ENCODE data around the gene PLCL1.

DNA sequence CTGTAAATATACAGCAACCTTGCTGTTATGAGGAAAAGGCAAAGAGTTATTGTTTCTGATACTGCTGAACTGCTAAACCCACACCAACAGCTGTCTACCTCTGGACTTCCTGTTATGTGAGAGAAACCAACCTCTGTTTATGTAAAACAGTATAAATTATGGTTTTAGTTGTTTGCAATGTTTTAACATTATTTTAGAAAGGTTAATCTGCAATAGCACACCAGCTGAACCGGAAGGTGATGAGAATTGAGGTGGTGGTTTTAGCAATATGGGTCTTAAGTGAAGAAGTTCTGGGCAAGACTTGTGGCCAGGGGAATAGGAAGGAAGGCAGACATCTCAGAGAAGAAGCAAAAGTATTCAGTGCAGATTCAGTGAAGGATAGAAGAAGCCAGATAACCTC lies 237.8 kb downstream of the PLCL1 start:
- TF ChIP-seq, protein P1, sequence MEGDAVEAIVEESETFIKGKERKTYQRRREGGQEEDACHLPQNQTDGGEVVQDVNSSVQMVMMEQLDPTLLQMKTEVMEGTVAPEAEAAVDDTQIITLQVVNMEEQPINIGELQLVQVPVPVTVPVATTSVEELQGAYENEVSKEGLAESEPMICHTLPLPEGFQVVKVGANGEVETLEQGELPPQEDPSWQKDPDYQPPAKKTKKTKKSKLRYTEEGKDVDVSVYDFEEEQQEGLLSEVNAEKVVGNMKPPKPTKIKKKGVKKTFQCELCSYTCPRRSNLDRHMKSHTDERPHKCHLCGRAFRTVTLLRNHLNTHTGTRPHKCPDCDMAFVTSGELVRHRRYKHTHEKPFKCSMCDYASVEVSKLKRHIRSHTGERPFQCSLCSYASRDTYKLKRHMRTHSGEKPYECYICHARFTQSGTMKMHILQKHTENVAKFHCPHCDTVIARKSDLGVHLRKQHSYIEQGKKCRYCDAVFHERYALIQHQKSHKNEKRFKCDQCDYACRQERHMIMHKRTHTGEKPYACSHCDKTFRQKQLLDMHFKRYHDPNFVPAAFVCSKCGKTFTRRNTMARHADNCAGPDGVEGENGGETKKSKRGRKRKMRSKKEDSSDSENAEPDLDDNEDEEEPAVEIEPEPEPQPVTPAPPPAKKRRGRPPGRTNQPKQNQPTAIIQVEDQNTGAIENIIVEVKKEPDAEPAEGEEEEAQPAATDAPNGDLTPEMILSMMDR (IDR thresholded peaks at IDR 0.05): no peak
- no peak for TF ChIP-seq POLR2A (IDR thresholded peaks at IDR 0.05)

Data from lower leg skin (tissue), 3 donors.